ENCODE results near the gene RANBP17. TPM values are rescaled to one million over a fixed set of nuclear protein-coding genes. Genes with fewer than 3 reads are reported as not detected.

RANBP17 gene
- polyA plus RNA-seq, 4 donors = 7.1 to 16.5 (median 12.1) TPM

DNA sequence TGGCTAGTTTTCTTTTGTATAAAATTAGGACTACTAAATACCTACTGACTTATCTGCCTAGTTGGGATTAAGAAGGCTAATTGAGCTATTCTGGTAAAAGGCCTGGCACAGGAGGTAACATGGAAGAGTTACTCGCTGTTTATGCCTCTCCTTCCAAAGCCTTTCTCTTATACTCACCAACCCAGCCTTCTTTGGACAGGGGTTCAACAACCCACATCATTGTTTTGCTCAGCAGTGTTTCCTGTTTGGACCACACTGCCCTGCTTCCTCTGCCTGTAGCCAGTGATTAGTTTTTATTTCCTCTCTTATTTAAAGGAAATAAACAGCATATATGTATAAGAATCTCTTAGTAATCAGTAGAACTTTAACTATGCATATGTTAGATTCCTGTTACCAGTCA lies 362.1 kb downstream of the RANBP17 start:
- no peak for DNase-seq (ENCODE audit: low read depth in 4 of 4, low spot score in 2 of 4)

DNA sequence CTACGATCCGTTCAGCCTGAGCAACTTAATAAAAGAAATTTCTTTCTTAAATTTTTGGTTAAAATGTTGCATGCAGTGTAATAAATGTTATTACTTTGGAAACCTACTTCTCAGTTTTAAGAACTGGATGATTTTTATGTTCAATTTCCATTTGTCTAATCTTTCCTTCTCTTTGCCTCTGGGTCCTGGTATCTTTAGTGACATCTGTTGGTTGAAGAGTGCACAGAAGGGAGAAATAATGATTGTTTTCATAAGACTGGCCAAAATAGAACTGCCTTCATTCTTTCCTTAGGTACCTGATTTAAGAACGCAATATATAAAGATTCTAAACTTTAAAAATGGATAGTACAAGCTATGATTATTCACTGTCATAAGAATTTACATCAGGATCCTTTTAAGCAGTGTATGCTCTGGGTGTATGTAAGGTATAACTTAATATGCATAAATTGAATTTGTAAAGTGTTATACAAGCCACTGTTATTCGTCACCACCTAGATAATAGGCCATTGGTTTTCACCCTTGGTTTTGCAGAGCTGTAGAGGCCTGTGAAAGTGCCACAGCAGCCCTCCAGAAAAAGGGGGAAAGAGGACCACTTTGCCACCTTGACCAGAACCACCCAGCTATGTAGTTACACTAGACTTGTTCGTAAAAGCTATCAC lies 364.4 kb downstream of the RANBP17 start:
- no peak for DNase-seq (ENCODE audit: low read depth in 4 of 4, low spot score in 2 of 4)

DNA sequence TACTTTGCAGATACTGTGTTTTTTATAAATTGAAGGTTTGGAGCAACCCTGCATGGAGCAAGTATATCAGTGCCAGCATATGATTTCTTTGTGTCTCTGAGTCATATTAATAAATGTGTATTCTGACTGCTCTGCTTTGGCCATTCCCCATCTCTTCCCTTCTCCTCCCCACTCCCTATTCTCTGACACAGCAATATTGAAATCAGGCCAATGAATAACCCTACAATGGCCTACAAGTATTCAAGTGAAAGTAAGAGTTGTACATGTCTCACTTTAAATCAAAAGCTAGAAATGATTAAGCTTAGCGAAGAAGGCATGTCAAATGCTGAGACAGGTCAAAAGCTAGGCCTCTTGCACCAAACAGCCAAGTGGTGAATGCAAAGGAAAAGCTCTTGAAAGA lies 365.0 kb downstream of the RANBP17 start:
- no peak for DNase-seq (ENCODE audit: low read depth in 4 of 4, low spot score in 2 of 4)

DNA sequence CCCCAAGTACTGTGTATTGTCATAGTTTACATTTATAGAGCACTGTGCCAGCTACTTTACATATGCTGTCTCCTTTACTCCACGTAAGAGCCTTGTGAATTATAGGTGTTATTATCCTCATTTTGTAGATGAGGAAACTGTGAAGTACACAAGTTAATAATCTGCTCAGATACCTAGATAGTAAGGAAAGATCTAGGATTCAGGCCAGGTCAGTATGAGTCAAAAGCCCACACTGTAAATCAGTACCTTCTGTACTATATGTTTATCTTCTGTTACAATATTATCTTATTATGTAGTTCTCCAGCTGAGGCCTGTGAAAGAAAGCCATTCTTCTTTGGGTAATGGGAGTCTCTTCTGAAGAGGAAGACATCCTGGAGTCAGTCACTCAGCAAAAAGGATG lies 374.8 kb downstream of the RANBP17 start:
- no peak for DNase-seq (ENCODE audit: low read depth in 4 of 4, low spot score in 2 of 4)

DNA sequence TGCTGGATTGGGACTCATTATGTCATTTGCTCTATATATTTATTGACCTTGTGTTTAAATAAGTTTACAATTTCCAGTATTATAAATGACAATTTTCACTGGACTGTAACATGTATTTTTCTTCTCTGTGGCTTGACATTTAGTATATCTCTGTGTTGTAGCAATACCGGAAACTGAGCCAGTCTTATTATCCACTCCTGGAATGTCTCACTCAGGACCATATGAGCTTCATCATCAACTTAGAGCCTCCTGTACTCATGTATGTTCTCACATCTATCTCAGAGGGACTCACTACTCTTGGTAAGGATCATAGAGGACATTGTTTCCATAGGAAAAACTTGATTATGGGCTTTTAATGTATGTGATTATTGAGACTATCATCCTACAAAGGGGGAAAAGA lies 380.7 kb downstream of the RANBP17 start:
- no peak for DNase-seq (ENCODE audit: low read depth in 4 of 4, low spot score in 2 of 4)

DNA sequence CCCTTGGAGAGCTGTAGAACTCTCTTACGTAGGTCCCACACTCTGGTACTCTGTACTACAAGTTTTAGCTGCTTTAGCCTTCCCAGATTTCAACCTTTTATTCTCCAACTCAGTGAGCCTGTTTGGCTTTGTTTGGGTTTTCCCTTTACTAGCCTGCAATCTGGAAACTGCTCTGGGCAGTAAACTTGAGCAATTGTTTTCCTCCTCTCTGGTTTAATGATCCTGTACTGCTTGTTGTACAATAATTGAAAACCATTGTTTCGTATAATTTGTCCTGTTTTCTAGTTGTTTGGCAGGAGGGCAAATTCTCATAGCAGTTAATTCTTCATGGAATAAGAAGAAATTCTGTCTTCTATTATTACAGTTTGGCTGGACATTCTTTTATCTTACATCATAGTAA lies 384.4 kb downstream of the RANBP17 start:
- DNase-seq (ENCODE audit: low read depth in 4 of 4, low spot score in 2 of 4) = no peak

DNA sequence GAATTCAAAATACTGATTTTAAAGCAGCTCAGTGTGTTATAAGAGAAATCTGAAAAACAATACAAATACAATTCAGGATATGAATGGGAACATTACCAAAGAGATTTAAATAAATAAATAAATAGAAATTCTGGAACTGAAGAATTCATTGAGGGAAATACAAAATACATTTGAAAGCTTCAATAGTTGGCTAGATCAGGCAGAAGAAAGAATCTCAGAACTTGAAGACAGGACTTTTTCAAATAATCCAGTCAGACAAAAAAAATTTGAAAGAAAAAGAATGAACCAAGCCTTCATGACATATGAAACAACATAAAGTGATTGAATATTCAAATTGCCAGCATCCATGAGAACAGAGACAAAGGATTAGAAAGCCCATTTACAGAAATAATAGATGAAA lies 387.6 kb downstream of the RANBP17 start:
- no peak for DNase-seq (ENCODE audit: low read depth in 4 of 4, low spot score in 2 of 4)

DNA sequence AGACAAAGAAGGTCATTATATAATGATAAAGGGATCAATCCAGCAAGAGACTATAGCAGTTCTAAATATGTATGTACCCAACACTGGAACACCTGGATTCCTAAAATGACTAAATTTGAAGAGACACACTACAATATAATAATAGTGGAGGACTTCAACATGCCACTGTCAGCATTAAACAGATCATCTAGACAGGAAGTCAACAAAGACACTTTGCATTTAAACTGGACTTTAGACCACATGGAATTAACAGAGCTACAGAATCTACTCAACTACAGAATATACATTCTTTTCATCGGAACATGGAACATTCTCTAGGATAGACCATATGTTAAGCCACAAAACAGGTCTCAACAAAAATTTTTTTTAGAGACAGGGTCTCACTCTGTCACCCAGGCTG lies 388.9 kb downstream of the RANBP17 start:
- no peak for DNase-seq (ENCODE audit: low read depth in 4 of 4, low spot score in 2 of 4)

DNA sequence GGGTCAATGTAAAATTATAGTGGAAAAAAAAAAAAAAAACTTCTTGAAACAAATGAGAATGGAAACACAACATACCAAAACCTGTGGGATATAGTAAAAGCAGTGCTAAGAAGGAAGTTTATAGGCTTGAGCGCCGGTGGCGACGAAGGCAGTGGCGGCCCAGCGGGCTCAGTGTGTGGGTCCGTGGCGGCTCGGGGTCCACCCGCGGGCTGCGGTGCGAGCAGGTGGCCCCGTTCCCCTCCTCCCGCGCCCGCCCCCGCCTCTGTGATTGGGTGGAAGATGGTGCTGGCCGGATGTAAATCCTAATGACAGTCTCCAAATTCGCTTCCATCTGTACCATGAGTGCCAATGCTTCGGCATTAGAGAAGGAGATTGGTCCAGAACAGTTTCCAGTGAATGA lies 389.7 kb downstream of the RANBP17 start:
- no peak for DNase-seq (ENCODE audit: low read depth in 4 of 4, low spot score in 2 of 4)

DNA sequence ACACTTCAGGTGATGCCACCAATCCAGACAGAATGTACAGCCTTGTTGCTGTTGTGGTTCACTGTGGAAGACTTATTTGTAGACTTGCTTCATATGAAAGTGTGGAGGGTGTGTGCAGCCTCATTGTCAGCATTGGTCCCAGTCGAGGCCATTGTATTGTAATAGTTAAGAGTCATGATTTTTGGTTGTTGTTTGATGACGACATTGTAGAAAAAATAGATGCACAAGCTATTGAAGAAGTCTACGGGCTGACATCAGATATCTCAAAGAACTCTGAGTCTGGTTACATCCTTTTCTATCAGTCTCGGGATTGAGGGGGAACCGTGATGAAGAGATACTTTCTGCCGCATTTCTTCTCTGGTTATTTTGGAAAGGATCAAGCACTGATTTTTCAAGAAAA lies 390.9 kb downstream of the RANBP17 start:
- no peak for DNase-seq (ENCODE audit: low read depth in 4 of 4, low spot score in 2 of 4)

DNA sequence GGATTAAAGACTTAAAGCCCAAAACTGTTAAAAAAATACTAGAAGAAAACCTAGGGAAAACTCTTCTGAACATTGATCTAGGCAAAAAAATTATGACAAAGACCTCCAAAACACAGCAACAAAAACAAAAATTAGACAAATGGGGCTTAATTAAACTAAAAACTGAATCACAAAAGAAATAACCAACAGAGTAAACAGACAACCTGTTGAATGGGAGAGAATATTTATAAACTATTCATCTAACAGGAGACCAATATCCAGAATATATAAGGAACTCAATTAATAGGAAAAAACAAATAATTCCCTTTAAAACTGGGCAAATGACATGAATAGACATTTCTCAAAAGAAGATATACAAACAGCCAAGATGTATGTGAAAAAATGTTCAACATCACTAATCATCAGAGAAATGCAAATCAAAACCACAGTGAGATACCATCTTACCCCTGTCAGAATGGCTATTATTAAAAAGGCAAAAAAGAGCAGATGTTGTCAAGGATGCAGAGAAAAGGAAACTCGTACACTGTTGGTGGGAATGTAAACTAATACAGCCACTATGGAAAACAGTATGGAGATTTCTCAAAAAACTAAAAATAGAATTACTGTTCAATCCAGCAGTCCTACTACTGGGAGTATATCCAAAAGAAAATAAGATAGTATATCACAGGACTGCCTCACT lies 397.1 kb downstream of the RANBP17 start:
- no peak for DNase-seq (ENCODE audit: low read depth in 4 of 4, low spot score in 2 of 4)

DNA sequence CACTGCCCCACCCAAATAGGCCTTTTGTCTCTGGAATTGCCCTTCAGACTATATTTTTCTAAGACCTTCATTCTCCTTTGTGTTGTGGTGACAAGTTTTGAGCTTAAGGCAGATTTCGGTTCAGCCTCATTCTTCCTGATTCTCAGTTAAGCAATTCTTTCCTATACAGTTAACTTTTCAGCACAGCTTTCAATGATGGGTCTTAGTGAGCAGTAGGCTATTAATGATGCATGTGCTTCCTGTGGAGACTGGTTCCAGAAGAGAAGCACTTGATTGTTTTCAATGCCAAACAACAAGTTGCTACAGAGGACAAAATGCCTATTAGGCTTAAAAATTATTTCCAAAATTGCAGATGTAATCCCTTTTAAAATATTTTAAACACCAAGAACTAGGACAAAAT lies 399.5 kb downstream of the RANBP17 start:
- no peak for DNase-seq (ENCODE audit: low read depth in 4 of 4, low spot score in 2 of 4)

DNA sequence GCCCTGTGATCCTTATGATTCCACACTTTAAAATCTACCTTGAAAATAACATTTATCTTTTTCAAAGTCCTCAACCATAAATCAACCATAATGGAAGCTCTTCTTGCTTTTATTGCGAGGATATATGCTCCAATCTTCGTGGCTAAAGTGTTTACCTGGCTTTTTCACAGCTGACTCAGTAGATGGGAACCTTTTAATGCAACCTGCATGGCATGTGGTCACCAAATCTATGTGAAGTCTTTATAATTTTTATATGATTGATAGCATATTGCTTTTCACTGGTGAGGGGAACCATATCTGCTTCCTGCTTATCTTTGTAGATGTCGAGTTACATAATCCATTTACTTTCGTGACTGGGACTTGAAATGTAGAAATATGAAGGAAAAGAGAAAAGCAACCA lies 400.1 kb downstream of the RANBP17 start:
- DNase-seq (ENCODE audit: low read depth in 4 of 4, low spot score in 2 of 4) = no peak

DNA sequence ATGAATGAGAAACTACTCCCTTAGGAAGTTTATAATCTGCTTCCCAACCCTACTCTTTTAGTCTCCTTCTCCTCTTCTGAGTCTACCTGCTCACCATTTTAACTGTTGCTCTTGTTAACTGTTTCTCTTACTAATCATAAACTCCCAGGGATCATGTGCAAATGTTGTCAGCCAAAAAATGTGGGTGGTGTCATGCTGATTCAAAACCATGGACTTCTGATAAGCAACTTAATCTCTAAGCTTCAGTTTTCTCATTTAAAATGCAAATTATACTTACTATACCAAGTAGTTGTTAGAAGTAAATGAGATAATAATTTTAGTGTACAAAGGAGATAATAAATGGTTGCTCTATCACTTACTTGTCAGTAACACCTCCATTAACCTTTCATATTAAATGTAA lies 401.4 kb downstream of the RANBP17 start:
- no peak for DNase-seq (ENCODE audit: low read depth in 4 of 4, low spot score in 2 of 4)

DNA sequence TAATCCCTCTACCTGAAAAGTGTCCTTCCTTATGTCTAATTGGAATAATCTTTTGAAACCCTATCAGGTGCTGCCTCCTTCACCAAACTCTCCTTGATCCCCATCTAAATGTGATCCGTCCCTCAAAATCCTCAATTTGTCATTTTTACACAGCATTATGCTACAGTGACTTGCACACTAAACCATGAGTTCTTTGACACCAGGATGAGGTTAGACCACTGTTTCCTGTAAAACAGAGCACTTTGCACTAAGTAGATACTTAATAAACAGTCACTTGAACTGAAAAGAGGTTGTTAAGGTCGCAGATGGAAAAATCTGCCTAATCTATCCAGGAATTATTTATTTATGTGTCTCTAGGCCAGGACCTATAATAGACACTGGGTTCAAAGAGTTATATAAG lies 403.0 kb downstream of the RANBP17 start:
- no peak for DNase-seq (ENCODE audit: low read depth in 4 of 4, low spot score in 2 of 4)

DNA sequence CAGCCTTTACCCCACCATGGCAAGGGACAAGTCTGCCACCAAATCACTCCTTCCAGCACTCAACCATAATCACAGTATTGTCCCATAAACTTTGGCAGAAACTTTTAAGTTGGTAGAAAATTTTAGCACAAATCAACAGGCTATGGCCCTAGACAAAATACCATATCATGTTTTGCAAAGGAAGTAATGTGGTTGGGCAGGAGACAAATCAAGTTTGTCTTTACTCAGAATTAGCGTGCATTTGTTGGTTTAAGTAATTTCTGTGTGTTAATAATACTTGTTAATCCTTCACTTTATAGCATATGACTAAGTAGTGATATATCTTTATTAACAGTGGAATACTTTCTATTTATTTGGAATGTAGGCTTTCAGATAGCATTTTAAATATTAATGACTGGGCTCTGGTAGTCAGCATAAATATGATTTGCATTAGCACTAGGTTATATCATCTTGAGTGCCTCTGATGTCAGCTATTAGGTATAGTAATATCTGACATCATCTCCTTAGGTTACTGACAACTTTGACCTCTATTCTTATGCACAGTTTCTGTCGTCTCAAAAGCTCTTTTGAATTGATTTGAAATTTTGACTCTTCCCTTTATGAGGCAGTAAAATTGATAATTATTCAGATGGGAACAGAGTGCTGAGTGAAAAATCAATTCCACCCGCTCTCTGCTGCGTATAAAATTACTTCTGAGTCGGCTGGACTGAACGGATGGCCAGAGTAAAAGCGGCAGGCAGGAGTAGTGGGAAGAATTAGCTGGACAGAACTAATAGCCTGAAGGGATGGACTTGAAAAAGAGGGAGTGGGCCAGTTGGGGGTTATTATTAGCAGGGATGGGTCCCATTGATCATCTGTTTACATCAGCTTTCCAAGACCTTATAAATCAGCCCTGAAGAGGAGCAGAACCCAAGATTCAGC lies 407.1 kb downstream of the RANBP17 start:
- DNase-seq (ENCODE audit: low read depth in 4 of 4, low spot score in 2 of 4) = no peak

DNA sequence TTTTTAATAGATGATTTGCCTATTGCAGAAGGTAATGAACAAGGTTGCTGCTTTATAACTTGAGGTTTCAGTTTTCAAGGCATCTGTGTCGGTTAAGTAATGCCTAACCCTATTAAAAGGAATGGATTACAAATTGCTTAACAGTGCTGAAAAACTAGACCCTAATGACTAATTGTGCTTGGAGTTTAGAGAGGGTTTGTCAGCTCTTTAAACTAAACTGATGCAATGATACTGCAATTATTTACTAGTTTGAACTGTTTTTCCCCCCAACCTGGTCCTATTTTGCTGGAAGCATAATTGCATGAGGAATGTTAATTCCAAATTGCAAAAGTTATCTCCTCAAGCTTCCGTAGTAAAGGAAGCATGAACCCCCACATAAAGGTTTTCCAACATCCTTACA lies 407.9 kb downstream of the RANBP17 start:
- no peak for DNase-seq (ENCODE audit: low read depth in 4 of 4, low spot score in 2 of 4)

DNA sequence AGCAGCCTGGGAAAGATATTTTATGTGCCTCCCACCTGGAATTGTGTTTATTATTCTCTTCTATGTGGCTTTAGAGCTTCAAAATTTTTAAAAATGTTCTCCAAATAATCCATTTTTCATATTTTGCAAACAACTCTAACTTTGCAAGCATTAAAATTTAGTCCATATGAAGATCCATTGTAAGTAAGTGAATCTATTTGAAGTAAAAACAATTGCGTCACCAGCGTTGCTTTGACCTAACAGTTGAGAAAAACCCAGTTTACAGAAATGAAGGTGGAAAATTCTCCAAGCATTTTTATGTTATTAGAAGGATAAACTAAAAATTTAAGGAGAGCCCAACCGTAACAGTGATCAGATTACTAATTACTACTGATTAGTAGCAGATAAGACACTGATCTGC lies 408.3 kb downstream of the RANBP17 start:
- DNase-seq (ENCODE audit: low read depth in 4 of 4, low spot score in 2 of 4) = no peak

DNA sequence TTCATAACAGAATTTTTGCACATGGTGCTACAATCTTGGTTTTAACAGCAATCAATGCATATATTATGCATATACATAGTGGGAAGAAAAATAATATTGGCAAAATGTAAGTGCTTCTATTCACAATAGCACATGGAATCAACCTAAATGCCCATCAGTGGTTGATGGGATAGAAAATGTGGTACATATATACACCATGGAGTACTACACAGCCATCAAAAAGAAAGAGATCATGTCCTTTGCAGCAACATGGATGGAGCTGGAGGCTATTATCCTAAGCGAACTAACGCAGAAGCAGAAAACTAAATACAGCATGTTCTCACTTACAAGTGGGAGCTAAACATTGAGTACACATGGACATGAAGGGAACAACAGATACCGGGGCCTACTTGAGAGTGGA lies 410.0 kb downstream of the RANBP17 start:
- DNase-seq (ENCODE audit: low read depth in 4 of 4, low spot score in 2 of 4) = no peak

DNA sequence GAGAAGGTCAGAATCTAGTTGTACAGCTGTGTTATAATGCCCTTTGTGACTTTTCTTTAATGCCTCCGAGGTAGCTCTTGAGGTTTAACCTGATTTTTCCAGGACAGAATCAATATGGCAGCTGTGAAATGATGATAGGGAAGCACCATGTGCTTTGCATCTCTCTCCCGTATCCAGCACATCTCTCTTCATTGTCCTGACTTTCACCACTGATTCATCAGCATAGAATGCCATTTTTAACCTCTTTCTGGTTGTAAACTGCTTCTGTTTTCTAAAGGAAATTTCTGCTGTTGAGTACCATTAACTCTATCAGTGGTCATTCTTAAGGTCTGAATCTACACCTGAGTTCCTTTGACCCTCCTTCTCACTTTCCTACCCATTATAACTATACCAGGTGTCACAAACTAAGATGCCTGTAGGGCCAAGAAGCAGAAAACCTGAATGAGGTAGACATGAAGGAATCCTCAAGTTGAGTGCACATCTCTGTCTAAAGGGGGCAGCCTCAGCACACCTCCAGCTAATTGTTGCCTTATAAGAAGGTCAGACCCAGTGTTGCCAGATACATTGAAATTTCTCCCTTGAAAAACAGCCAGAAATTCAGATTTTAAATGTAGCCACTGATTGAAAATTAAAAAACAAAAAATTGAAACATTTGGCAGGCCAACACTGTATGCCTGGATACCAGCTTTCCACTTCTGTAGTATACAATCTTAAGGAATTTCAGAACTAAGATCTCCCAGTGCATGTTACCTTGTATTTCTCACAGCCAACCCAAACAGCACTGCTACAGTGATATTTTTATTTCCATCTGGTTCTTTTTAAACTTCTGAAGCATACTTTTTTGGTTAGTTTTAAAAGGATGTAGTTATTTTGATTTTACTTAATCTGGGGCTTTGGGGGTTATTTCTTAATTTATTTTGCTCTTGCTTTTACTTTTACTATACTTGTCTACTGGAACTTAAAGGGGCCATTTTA lies 411.5 kb downstream of the RANBP17 start:
- no peak for DNase-seq (ENCODE audit: low read depth in 4 of 4, low spot score in 2 of 4)
